Measurements from ENCODE around the gene NME3.
A peak's percentile ranks its signal among the peaks of the same experiment; 100 is the strongest.
"Not testable (repeated sequence)": the region's sequence is repeated elsewhere in the genome, so short reads cannot be mapped to it uniquely, and the experiment has no call there.

The NME3 gene

DNA sequence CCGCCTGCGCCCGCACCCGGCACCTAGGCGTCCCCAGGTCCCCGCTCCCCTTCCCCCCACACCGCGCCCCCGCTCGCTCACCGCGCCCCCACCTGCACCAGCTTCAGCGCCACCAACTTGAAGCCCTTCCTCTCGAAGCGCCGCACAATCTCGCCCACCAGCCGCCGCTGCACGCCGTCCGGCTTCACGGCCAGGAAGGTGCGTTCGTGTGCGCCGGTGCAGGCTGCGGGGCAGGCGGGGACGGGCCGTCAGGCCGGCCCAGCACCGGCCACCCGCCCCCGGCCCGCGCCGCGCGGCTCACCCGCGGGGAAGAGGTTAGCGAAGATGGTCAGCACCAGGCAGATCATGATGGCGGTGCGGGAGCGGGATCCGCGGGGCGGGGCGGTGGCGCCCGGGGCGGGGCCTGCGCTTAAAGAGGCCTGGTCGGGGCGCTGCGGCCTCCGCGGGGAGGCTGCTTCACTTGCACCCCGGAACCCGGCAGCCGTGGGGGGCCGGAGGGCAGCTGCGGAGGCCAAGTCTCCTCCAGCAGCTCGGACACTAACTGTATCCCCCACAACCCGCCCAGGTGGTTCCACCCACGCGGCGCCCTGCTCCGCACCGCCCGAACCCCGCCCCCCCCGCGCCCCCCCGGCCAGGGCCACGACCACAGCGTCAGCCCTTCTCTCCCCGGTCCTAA, at the start of gene NME3:
Gene NME3 (minus strand): TSS at position 356 of the 676 bp plus-strand sequence. CDS start 9 bp downstream, at position 347.
- no peak for DNase-seq

- no peak for DNase-seq
Measured at GRCh38 chr16:1820946-1821290, 49.6 kb upstream of the NME3 start.

- no peak for DNase-seq
Measured at GRCh38 chr16:1820096-1820945, 49.0 kb upstream of the NME3 start.

DNA sequence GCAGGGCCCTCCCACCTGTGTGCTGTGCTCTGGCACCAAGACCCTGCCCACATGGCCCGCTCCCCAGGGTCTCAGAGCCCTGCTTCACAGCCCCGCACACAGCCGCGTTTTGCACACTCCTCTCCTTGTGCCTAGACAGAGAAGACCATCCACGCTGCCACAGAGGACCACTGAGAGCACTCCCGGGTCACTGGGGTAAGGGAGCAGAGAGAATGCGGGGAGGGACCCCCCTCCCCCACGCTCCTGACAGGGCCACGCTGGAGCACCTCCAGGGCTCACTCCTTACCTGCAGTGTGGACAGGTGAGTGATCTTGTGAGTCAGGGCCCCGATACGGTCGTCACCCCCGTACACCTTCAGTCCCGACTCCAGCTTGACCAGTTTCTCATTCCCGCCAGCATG, 48.3 kb upstream of the NME3 start:
- no peak for DNase-seq

DNA sequence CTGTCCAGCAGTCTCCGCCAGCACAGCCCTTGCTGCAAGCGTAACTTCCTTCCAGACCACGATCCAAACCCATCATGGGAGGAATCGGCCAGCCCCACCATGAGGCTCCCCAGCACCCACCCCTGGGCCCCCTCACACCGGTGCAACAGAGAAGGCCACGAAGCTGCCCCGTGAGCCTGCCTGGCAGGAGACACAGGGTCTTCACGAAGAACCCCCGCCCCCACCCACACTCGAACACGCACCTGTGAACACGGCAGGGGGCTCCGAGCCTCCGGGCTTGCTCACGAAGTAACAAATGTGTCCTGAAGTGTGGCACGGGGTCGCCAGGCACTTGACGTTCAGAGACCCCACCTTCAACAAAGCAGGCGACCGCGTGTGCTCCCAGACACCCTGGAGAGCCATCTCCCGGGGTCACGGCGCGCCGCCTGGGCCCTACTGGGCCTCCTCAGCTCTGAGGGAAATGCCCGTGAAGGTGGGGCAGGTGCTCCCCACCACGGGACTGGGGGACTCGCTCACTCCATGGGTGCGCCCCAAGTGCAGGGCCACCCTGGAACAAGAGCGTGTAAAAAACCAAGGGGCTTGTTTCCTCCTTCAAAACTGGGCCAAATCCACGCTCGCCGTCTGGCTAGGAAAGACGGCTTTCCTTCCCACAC, 47.7 kb upstream of the NME3 start:
- DNase-seq: no peak

DNA sequence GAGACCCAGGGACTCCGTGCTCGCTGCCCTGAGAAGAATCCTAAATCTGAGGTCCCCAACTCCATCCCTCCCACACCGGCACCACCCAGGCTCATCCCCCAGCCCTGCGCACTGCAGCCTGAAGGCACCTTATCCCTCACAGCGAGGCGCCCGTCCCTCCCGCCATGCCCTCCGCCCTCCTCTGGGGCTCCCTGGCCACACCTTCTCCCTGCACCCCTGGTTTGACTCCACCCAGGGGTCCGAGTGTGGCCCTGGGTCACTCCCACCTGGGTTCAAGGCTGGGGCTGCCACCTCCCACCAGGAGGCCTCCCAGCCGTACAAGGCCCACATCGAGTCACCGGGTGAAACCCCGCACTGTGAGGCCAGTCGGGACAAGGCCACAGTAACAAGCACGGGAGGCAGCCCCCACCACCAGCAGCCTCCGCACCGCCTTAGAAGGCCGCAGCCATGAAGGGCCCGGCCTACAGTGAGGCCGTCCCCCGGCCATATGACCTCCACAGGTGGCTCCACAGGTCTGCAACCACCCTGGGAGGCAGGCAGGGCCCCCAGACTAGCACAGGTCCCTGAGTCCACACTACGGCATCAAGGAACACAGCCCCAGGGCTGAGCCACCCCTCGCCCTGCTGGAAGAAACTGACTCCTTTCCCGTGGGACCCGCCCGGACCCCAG, 47.0 kb upstream of the NME3 start:
- DNase-seq: no peak

GRCh38 chr16:1817716-1818115, 46.4 kb upstream of the NME3 start:
- DNase-seq: no peak

DNA sequence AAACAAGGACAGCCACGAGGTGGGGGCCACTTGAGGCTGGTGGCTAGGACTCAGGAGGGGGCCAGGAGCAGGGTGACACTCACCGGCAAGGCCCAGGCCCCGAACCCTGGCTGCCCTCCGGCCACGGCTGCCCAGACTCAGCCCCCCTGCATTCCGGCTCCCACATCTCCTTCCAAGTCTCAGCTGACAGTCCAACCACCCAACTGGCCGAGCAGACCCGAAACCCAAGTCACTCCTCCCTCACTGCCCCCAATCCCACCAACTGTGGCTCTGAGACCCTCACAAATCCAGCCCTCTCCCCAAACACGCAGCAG, 45.9 kb upstream of the NME3 start:
- no peak for DNase-seq

DNA sequence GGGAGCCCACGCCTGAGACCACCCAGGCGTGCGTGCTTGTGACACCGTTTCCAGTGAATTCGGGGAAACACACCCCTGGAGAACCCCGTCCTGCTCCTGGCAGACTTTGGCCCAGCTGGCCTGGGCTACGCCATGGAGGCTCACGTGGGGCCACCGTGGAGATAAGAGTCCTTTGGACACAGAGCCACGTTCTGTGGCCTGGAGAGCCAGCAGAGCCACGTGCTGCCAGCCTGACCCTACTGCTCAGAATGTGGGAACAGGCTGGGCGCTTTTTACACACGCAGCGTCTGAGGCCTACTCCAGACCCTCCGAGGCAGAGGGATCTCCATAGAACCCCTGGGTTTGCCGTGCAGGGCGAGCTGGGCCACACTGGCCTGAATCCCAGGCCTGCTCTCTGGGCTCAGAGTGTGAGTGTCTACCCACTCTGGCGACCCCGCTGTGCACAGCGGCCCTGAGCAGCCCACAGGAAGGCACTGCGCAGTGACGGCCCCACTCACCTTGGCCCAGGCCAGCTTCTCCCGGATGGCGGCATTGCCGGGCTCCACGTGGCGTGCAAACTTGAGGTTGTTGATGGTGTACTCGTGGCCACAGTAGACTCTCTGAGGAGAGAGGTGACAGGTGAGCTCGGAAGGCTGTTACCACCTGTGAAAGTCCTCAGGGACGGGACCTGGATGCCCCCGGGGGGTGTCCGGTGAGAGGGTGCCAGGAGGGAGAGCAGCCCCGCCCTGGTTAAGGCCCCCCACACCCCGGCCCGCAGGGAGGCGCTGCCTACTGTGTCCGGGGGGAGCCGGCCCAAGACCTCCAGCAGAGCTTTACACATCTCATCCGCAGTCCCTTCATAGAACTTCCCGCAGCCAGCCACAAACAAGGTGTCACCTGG, 45.3 kb upstream of the NME3 start:
- no peak for DNase-seq

GRCh38 chr16:1815461-1815860, 44.1 kb upstream of the NME3 start:
- no peak for DNase-seq

GRCh38 chr16:1812732-1813163, 41.4 kb upstream of the NME3 start:
- peak; percentile 11 for DNase-seq

GRCh38 chr16:1810536-1810935, 39.2 kb upstream of the NME3 start:
- no peak for DNase-seq

GRCh38 chr16:1810106-1810505, 38.8 kb upstream of the NME3 start:
- no peak for DNase-seq

GRCh38 chr16:1809281-1809801, 38.0 kb upstream of the NME3 start:
- no peak for DNase-seq

- DNase-seq: no peak
Measured at GRCh38 chr16:1808691-1809090, 37.3 kb upstream of the NME3 start.

GRCh38 chr16:1807626-1808025, 36.3 kb upstream of the NME3 start:
- no peak for DNase-seq

- no peak for DNase-seq
Measured at GRCh38 chr16:1800701-1801100, 29.4 kb upstream of the NME3 start.

- DNase-seq: not testable (repeated sequence)
Measured at GRCh38 chr16:1799263-1799662, 27.9 kb upstream of the NME3 start.

GRCh38 chr16:1794908-1795666, 23.7 kb upstream of the NME3 start:
- DNase-seq: no peak

GRCh38 chr16:1794221-1794871, 23.0 kb upstream of the NME3 start:
- no peak for DNase-seq

All from NCI-H1694 treated with DMSO at 0.1 percent for 48 hours (cell line).